ENCODE results near the gene C15orf40. TPM values are rescaled to one million over a fixed set of nuclear protein-coding genes. Genes with fewer than 3 reads are reported as not detected.
"Not testable (repeated sequence)": the region's sequence is repeated elsewhere in the genome, so short reads cannot be mapped to it uniquely, and the experiment has no call there.

Gene C15orf40
- total RNA-seq, 1 experiment from 2014 or later: 29.0 TPM

DNA sequence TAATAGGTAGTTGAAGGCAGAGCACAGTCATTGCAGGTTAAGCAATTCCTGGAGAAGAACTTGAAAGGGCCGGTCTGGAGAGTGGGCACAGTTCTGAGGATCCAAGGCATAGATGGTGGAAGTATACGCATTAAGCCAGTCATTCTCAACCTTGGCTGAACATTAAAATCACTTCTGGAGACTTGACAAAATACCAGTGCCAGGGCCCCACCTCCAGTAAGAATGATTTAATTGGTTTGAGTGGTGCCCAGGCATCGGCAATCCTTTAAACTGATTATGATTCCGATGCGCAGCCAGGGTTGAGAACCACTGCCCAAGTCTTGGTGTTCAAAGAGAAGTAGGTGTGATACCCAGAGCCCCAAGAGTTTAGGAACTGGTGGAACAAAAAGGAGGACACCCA is 52.0 kb downstream of the C15orf40 start:
- no peaks in the 10 kb centered on the region for H3K27me3 ChIP-seq (replicated peaks)
- no peak overlapping the region for H3K4me3 ChIP-seq
- H3K36me3 ChIP-seq: no peaks in the 10 kb centered on the region
- H3K27ac ChIP-seq: no peak overlapping the region
- no peaks in the 10 kb centered on the region for H3K9me3 ChIP-seq (replicated peaks)
- no peak for DNase-seq (ENCODE audit: low read depth in 1 of 2, low spot score in 2 of 2)
- no peaks in the 10 kb centered on the region for H3K4me1 ChIP-seq (replicated peaks)

DNA sequence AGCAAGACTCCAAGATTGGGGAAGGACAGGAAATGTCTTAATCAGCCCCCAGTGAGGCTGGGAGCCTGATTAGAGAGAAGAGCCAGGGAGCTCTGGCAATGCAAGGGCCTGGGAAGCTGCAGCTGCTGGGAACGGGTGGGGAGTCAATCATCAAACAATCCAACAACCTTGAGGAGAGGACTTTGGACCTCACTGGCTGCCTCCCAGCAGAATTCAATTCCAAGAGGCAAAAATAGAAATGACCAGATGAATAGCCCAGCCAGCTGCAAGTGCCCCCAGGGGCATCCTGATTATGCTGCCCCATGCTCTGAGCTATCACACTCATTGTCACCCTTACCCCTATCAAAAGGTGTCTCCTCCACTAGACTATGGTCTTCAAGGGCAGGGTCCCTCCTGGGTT is 52.8 kb downstream of the C15orf40 start:
- no peaks in the 10 kb centered on the region for H3K4me1 ChIP-seq (replicated peaks)
- H3K27ac ChIP-seq: no peak overlapping the region
- no peak for DNase-seq (ENCODE audit: low read depth in 1 of 2, low spot score in 2 of 2)
- H3K9me3 ChIP-seq (replicated peaks): no peaks in the 10 kb centered on the region
- H3K27me3 ChIP-seq (replicated peaks): no peaks in the 10 kb centered on the region
- H3K36me3 ChIP-seq: no peaks in the 10 kb centered on the region
- no peak overlapping the region for H3K4me3 ChIP-seq

DNA sequence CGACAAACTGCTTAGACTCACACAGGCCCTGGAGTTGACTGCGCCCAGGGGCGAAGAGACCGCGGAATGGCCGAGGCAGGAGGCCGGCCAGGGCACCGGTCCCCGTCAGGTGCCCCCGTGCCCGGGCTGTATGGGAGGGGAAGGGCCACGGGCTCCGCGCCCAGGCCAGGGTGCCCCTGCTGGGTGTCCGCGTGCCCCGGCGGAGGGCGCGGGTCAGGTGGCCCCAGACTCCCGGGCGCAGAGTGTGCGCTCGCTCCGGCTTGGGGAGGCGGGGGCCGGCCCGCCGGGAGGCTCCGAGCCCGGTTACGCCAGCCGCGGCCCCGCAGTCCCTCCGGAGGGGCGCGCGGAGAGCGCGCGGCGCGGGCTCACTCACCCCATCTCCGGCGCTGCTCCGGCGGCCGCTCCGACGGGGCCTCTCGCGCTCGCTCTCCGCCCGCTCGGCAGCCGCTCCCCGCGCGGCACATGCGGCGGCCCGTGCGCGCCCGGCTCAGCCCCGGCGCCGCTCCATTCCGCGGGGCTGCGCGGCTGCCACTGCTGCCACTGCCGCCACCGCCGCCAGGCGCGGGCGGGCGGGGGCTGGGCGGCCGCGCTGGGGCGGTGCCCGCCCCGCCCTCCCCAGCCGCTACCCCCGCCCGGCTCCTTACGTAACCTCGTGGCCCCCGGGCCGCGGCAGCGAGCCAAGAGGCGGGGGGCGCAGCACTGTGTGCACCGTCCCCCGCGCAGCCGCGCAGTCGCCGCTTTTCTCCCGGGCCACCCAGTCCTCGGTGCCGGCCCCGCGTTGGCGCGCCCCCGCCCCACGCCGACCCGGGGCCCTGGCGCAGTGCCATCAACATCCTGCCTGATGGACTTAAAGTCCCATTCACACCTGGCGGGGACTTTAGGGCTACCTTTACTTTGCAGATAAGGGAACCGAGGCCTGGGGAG is 59.0 kb downstream of the C15orf40 start, which contains the start of gene HOMER2:
Gene HOMER2 (minus strand): TSS at position 563 of the 924 bp plus-strand sequence. CDS start 185 bp downstream, at position 378.
- DNase-seq (ENCODE audit: low read depth in 1 of 2, low spot score in 2 of 2): no peak
- Histone ChIP-seq H3K36me3 (no peaks in the 10 kb centered on the region), H3K9me3 (replicated peaks) (no peaks in the 10 kb centered on the region), H3K27me3 (replicated peaks) (peaks cover 30% of the 10 kb centered on the region), H3K27ac (no peak within 1 kb of the TSS), H3K4me1 (replicated peaks) (peaks cover 6% of the 10 kb centered on the region; the same call in 1 of the 2 replicates), H3K4me3 (peak within 1 kb of the TSS; percentile 39)

DNA sequence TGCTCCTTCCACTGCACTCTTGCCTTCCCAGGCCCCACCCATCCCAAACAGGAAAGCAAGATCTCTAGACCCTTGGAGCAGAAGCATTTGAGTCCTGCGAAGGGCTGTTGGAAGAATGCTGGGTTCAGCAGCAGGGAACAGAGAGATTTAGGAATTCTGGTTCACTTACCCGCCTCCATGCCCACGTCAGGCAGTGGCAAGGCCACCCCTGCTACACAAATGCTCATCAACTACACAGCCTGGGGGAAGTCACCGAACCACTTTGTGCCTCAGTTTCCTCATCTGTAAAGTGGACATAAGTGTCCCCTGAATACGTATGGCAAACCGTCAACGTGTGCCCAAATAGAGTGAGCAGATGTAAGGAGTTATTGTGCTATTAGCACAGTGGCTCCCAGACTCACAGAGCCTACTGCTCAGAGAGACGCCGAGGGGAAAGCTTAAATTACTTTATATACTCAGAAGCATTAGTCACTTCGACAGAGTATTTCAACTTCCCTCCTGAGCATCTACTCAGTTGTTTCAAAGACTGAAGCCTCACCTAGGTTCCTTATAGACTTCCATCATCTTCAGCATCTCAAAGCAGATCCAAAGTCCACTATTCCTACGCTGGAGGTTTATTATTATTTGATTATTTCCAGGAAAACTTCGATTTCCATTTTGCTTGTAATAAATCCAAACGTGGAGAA is 59.8 kb downstream of the C15orf40 start:
- no peak overlapping the region; the same call in 1 of the 2 replicates for H3K4me3 ChIP-seq
- H3K27ac ChIP-seq: no peak overlapping the region
- H3K27me3 ChIP-seq (replicated peaks): peaks cover 33% of the 10 kb centered on the region
- no peaks in the 10 kb centered on the region for H3K9me3 ChIP-seq (replicated peaks)
- DNase-seq (ENCODE audit: low read depth in 1 of 2, low spot score in 2 of 2): no peak
- H3K4me1 ChIP-seq (replicated peaks): peaks cover 6% of the 10 kb centered on the region; the same call in 1 of the 2 replicates
- H3K36me3 ChIP-seq: no peaks in the 10 kb centered on the region

DNA sequence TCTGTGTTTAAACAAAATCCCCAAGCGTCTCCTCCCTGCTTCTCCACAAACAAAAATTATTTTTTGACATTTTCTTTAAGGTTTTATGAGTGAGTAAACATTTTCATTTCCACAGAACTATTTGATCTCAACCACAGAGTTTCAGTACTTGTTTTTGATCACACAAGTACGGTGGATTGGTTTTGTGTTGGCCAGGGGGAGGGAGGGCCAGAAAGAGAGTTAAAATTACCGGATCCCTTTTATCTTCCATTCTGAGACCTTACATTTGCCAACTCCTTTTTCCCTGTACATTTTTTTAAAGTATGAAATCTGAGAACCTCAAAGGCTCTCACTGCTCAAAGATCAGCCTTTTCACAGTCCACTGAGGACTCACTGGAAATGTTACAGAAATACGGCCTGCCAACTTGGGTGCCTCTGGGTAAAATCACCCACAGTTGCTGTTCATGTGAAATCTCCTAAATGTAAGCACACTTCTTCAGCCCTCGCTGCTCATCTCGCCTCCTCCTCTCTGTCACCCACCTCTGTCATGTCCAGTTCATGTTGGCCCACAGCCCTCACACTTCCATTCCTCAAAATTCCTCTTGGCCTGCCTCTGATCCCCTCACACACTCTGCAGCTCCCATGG is 60.6 kb downstream of the C15orf40 start:
- H3K4me3 ChIP-seq: no peak overlapping the region

DNA sequence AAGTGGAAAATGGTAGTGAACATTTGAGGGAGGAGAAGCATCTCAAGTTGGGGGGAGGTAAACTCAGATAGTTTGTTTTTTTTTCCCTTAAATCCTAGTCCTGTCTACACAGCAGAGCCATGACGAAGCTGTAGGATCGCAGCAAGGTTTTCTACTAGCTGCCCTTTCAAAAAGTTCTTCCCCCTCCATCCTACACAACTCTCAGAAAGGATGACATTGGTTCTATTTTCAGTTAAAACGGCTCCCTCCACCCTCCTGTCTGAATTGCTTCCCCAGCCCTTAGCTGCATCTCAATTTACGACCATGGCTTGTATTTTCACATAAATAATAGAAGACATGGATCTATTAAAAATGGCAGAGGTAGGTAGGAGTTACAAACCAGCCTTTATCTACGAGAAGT is 61.1 kb downstream of the C15orf40 start:
- H3K4me3 ChIP-seq: no peak overlapping the region
- no peak overlapping the region for H3K27ac ChIP-seq
- H3K27me3 ChIP-seq (replicated peaks): peaks cover 33% of the 10 kb centered on the region
- peaks cover 6% of the 10 kb centered on the region; the same call in 1 of the 2 replicates for H3K4me1 ChIP-seq (replicated peaks)
- H3K36me3 ChIP-seq: no peaks in the 10 kb centered on the region
- no peak for DNase-seq (ENCODE audit: low read depth in 1 of 2, low spot score in 2 of 2)
- H3K9me3 ChIP-seq (replicated peaks): no peaks in the 10 kb centered on the region

More for the DNA sequence above, 60.6 kb downstream of the C15orf40 start:
- H3K36me3 ChIP-seq: no peaks in the 10 kb centered on the region
- H3K4me1 ChIP-seq (replicated peaks): peaks cover 6% of the 10 kb centered on the region; the same call in 1 of the 2 replicates
- H3K27me3 ChIP-seq (replicated peaks): peaks cover 33% of the 10 kb centered on the region
- no peak for DNase-seq (ENCODE audit: low read depth in 1 of 2, low spot score in 2 of 2)
- no peaks in the 10 kb centered on the region for H3K9me3 ChIP-seq (replicated peaks)
- H3K27ac ChIP-seq: no peak overlapping the region

DNA sequence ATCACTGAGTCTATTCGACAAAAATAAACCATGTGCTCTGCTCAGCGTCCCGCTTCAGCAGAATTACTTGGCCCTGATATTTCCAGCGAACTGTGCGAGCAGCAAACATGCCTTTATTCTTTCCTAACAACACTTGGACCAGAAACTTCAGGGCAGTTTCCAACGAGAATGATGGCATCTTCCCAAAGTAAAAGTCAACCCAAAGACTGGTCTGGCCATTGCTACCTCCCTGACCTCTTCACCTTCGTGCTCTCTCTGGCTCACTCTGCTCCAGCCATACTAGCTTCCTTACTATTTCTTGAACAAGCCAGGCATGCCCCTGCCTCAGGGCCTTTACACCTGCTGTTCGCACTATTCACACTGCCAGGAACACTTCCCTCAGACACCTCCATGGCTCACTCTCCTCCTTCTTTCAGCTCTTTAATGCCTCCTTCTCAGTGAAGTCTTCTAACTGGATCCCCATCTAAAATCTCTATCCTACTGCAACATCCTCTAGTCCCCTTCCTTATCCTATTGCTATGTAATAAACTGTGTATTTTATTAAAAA is 65.2 kb downstream of the C15orf40 start:
- Histone ChIP-seq H3K36me3 (no peaks in the 10 kb centered on the region), H3K4me3 (no peak overlapping the region), H3K9me3 (replicated peaks) (no peaks in the 10 kb centered on the region), H3K27me3 (replicated peaks) (peaks cover 15% of the 10 kb centered on the region), H3K27ac (no peak overlapping the region), H3K4me1 (replicated peaks) (no peaks in the 10 kb centered on the region)
- no peak for DNase-seq (ENCODE audit: low read depth in 1 of 2, low spot score in 2 of 2)

DNA sequence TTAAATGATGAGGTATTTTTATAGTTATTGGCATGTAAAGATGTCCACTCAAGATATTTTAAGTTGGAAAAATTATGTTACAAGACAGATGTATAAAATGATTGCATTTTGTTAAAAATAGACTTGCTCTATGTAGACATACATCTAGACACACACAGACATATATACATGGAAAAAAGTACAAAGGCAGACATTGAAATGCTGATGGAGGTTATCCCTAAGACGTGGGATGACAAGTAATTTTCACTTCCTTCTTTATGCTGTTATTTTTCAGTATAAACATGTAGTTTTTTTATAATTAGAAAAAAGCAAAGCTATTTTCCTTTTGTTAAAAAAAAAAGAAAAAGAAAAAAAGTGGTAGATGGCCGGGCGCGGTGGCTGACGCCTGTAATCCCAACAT is 66.1 kb downstream of the C15orf40 start:
- no peak for DNase-seq (ENCODE audit: low read depth in 1 of 2, low spot score in 2 of 2)
- no peaks in the 10 kb centered on the region for H3K36me3 ChIP-seq
- H3K27me3 ChIP-seq (replicated peaks): peaks cover 6% of the 10 kb centered on the region
- no peaks in the 10 kb centered on the region for H3K9me3 ChIP-seq (replicated peaks)
- H3K4me1 ChIP-seq (replicated peaks): no peaks in the 10 kb centered on the region
- no peak overlapping the region for H3K27ac ChIP-seq
- H3K4me3 ChIP-seq: no peak overlapping the region

DNA sequence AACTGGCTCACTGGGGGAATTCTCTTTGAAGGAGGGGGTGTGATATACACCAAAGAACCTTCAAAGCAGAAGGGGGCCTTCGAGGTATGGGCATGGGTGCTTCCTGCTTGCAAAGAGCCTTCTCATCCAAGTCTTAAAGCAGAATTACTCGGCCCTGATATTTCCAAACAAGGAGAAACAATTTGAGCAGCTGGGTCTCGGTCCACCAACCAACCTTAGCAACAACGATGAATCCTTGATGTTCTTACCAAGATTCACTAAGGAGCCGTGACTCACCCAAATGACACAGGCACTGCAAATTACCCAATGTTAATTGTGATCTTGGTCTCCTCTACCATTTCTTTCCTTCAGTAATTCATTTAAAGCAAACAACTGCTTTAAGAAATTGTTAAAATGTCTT is 66.6 kb downstream of the C15orf40 start:
- no peak for DNase-seq (ENCODE audit: low read depth in 1 of 2, low spot score in 2 of 2)
- H3K27ac ChIP-seq: no peak overlapping the region
- no peaks in the 10 kb centered on the region for H3K36me3 ChIP-seq
- H3K27me3 ChIP-seq (replicated peaks): peaks cover 4% of the 10 kb centered on the region; the same call in 1 of the 2 replicates
- H3K4me3 ChIP-seq: no peak overlapping the region
- no peaks in the 10 kb centered on the region for H3K9me3 ChIP-seq (replicated peaks)
- no peaks in the 10 kb centered on the region for H3K4me1 ChIP-seq (replicated peaks)

DNA sequence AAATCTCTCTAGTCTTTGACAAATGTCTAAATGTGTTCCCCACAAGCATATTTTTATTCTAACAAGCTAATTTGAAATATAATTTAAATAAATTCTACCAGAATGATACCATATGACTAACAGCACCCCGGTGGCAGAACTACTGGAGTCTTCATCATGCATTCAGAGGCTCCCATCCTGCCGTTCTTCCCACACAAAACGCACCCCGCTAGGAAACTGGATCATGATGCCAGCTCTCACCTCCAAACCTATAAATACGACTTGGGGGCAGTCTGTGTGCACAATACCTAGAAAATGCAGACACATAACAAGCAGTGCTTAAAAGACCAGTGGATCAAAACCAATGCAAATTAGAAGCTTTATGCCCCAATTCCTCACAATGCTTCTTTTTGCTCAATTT is 67.4 kb downstream of the C15orf40 start:
- Histone ChIP-seq H3K27ac (no peak overlapping the region), H3K4me1 (replicated peaks) (no peaks in the 10 kb centered on the region), H3K4me3 (no peak overlapping the region), H3K36me3 (no peaks in the 10 kb centered on the region), H3K9me3 (replicated peaks) (no peaks in the 10 kb centered on the region), H3K27me3 (replicated peaks) (peaks cover 4% of the 10 kb centered on the region; the same call in 1 of the 2 replicates)
- DNase-seq (ENCODE audit: low read depth in 1 of 2, low spot score in 2 of 2): no peak

DNA sequence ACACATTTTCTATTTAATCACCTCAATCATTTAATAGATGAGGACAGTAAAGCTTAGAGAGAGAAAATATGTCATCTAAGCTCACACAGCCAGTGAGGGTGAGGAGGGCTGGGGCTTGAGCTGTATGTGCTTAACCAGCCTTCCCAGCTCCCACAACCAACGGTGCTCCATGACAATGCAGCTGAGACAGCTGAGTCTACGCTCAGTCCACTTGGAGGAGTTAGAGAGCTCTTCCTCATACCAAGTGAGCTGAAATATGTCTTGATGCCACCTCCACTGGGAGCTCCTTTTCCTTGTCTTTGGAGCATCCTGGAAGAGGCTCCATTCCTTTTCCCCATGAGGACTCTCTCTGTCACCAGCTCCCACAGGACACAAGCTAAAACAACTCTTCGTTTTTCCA is 68.3 kb downstream of the C15orf40 start:
- Histone ChIP-seq H3K27me3 (replicated peaks) (peaks cover 4% of the 10 kb centered on the region; the same call in 1 of the 2 replicates), H3K9me3 (replicated peaks) (no peaks in the 10 kb centered on the region), H3K36me3 (no peaks in the 10 kb centered on the region), H3K4me1 (replicated peaks) (no peaks in the 10 kb centered on the region), H3K4me3 (no peak overlapping the region), H3K27ac (no peak overlapping the region)
- no peak for DNase-seq (ENCODE audit: low read depth in 1 of 2, low spot score in 2 of 2)

DNA sequence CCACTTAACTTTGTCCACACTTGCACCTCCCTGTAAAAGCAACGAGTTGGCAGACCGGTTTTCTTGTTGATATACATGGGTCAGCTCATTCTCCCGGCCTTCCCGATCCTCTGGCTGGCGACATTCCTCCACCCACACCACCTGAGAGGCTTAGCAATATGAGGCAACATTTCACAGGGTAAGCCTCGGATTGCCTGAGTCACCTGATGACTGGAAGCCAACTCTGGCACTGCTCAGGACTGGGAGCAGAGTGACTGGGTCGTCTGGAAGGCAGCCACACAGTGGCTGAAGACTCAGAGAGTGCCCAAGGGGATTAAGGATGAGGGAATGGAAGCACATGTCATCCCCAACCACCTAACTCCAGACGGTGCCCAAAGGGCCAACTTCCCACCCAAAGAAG is 68.7 kb downstream of the C15orf40 start:
- no peak overlapping the region for H3K4me3 ChIP-seq
- no peaks in the 10 kb centered on the region for H3K9me3 ChIP-seq (replicated peaks)
- no peaks in the 10 kb centered on the region for H3K36me3 ChIP-seq
- DNase-seq (ENCODE audit: low read depth in 1 of 2, low spot score in 2 of 2): no peak
- H3K4me1 ChIP-seq (replicated peaks): no peaks in the 10 kb centered on the region
- no peak overlapping the region for H3K27ac ChIP-seq
- peaks cover 4% of the 10 kb centered on the region; the same call in 1 of the 2 replicates for H3K27me3 ChIP-seq (replicated peaks)

DNA sequence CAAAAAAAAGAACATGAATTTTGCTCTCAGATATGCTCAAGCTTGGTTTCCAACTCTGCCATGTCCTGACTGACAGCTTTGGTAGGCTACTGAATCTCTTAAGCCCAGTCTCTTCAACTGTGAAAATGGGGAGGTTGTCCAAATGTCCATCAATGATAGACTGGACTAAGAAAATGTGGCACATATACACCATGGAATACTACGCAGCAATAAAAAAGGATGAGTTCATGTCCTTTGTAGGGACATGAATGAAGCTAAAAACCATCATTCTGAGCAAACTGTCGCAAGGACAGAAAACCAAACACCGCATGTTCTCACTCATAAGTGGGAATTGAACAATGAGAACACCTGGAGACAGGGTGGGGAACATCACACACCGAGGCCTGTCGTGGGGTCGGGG is 71.8 kb downstream of the C15orf40 start:
- H3K9me3 ChIP-seq (replicated peaks); H3K36me3 ChIP-seq; H3K4me3 ChIP-seq; H3K4me1 ChIP-seq (replicated peaks); H3K27ac ChIP-seq; DNase-seq (ENCODE audit: low read depth in 1 of 2, low spot score in 2 of 2); H3K27me3 ChIP-seq (replicated peaks): not testable (repeated sequence)

Measured in SJSA1 (cell line).